NCI-H2081 (cell line): ENCODE data around the gene FBXO2.

ENCODE experiments used
- DNase-seq, 2 experiments: peaks; one replicate each; lab custom pipeline; 2025; lab: John Stamatoyannopoulos, UW

Gene FBXO2, protein sequence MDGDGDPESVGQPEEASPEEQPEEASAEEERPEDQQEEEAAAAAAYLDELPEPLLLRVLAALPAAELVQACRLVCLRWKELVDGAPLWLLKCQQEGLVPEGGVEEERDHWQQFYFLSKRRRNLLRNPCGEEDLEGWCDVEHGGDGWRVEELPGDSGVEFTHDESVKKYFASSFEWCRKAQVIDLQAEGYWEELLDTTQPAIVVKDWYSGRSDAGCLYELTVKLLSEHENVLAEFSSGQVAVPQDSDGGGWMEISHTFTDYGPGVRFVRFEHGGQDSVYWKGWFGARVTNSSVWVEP

DNA sequence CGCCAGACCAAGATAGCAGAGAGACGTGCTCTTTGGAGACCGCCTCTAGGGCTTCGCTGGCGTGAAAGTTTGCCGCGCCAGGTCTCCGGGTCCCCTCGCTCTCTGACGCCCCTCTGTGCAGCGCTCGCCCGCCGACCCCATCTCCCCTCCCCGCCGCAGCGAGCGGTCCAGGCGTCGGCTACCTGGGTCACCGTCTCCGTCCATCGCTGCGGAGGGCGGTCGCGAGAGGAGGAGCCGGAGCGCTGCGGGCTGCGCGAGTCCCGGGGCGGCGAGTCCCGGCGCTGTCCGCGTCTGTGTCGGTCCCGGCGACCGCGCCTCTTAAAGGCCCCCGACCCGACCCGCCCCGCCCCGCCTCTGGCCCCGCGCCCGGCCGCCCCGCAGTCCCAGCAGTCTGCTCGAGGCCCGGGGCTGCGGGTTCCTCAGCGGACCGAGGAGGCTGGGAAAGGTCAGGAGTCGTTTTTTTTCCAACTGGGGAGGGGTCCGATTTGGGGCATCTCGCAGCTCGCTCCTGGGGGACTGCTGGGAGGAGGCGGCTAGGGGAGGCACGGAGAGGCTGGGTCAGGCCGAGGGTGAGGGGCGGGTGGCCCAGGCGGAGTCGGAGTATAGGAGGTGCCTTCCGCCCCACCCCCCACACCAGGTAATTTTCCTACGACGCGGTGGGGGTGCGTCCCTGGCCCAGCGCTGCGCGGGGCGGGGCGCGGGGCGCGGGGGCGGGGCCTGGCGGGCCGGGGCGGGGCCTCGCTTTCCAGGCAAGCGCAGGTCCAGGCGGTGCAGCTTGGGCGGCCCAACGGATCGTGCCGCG is at the start of gene FBXO2, which contains the start of gene FBXO44:
Gene FBXO2 (minus strand): TSS at position 293 of the 802 bp plus-strand sequence. CDS start 89 bp downstream, at position 204.
Gene FBXO44 (plus strand): TSS at position 741 of the 802 bp plus-strand sequence. CDS start 959 bp downstream, outside the sequence.
- DNase-seq, result no peak

DNA sequence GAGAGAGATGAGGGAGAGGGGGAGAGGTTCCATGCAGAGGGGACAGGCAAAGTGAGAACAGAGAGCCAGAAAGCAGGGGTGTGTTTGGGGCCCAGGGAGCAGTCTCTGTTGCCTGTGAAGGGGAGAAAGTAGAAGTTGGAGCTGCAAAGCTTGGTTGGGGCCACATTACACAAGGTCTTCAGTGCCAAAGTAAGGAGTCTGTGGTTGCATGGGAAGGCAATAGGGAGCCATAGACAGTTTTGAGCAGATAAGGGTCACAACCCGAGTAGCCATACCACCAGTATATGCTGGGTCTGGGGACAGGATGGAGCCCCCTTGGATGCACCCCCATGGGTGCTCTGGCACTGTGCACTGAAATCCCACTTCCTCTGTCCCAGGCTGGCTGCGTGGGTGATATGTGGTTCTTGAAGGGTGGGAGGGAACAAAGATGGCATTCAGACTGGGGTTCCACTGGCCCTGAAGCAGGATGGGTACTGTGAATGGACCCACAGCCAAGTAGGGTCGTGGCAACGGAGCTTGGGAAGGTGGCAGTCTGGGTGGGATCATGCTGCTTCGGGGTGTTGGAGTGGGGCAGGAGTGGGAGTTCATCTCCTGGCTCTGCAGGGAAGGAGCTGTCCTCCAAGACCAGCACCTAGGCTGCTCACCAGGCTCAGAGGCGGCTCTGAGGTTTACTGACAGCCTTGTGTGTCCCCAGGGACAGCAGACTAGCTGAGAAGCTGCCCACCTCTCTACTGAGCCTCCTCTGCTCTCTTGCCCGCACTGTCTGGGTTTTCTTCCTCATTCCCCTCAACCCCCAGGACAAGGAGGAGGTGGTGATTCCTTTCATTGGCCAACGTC is 49.3 kb upstream of the FBXO2 start:
- DNase-seq, result no peak

DNA sequence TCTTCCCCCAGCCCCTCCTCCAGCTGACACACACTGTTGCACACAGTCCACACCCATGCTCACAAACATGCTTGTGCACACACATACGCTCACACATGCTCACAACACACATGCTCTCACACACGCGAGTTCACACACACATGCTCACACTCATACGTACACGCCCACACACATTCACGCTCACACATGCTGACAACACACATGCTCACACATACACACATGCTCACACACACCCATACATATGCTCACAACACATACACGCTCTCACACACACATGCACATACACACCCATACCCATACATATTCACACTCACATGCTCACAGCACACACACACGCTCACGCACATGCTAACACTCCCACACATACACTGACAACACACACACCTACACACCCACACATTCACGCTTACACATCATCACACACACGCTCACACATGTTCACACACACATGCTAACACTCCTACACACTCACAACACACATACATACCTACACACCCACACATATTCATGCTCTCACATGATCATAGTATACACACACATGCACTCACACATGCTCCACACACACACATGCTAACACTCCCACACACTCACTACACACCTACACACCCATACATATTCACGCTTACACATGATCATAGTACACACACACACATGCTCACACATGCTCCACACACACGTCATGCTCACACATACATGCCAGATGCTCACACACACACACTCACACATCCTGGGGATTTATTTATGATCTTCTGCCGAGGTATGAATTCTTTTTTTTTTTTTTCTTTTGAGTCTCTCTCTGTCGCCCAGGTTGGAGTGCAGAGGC is 48.0 kb upstream of the FBXO2 start:
- DNase-seq, result no peak

DNA sequence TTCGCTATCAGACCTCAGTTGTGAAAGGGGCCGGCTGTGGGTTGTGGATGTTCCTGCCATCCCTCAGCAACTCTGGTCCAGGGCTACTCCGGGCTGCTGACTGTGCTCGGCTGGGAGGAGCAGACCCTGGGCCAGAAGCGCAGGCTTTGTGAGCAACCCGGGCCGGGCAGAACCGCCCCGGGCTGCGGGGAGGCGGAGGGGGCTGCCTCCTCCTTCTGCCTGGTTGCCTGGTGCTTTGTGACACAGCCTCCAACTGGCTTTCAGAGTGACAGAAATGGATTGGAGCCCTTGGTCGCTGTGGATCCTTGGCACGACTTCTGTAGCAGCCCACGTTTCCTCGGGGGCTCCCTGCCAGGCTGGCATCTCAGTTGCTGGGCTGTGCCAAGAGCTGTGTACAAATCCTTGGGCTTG is 47.3 kb upstream of the FBXO2 start:
- no peak for DNase-seq

DNA sequence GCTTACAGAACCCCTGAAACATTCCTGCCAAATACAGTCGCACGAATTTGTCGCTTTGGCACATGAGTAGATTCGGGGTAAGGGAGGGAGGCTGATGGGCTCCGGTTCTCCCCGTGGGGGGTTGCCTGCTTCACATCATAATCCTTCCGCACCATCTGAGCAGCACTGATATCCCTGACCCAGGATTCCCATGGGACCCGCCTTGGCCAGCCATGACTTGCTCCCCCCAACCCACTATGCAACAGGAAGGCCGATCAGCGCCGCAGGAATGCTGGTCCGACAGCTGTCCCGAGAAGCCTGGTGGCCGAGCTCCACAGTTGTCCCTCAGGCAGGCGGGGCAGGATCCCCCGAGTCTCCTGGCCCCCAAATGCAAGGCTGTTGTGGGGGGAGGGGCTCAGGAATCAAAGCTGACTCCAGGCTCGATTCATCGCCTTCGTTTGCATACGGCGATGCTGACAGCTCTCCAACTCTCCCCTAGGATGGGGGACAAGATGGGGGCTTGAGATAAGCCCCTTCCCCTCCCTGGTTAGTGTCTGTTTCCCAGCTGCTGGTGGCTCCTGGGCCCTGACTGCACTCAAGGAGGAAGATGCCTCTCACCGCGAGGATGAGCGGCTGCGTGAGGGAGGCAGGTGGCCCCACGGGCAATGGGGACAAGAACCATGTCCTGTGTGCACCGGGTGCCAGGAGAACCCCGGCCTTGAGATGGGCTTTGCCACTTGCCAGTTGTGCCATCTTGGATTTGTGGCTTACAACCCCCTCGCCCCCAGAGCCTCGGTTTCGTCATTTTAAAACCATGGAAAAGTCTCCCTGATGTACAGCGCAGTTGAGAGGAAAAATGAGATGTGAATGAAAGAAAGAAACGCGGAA is 46.6 kb upstream of the FBXO2 start:
- DNase-seq, result no peak

DNA sequence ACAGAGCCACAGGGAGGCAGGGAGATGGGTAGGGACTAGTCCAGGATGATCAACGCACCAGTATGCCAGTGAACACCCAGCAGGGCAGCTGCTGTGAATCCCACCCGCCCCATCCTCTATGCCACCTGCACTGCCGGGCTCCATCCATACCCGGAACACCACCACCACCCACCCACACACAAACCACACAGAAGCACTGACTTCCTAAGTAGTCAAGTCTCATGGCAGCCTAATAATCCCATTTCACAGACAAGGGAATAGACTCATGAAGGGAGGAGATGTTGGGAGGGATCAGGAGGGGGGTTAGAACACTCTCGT is 43.6 kb upstream of the FBXO2 start:
- DNase-seq, result no peak

DNA sequence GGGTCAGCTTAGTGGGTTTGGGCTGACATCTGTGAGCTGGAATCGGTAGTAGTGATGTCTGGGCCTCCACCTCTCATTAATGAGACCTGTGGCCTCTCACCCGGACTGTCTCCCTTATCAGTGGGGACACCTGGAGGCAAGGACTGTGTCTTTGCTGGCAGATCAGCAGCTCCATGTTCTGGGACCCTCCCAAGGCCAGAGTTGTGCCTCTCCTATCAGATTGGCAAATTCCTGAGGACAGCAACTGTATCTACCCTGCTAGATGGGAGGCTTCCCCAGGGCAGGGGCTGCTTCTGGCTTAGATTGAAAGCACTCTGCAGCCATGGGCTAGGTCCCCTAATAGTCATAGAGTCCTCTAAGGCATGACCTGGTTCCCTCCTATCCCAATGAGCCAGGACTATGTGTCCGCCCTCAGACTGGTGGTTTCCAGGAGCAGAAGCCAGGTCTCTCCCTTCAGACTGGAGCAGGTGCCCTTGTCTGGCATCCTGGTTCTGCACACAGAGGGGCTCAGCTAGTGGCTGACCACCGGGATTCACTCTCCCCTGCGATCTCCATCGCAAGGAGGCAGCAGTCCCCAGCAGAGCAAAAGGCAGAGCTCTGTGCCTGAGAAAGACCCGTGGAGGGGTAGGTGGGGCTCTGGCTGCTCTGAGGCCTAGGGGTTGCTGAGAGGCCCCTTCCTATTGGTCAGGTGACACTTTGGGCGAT is 43.1 kb upstream of the FBXO2 start:
- no peak for DNase-seq

DNA sequence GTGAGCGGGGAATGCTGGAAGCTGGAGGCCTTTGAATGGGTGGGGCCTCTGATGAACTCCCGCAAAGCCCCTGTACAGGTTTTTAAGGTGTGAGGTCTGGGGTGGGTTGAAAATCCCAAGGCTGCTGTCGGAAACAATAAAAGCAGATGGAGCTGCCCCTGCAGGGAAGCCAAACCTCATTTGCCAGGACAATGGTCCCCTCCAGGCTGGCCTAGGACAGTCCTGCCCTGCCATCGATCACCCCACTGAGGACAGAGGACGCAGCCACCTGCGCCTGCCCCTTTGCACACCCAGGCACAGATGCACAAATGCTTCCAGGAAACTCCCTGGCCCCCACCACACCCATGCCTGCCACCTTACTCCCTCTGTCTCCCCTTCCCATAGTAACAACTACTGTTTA is 41.6 kb upstream of the FBXO2 start:
- DNase-seq, result no peak

DNA sequence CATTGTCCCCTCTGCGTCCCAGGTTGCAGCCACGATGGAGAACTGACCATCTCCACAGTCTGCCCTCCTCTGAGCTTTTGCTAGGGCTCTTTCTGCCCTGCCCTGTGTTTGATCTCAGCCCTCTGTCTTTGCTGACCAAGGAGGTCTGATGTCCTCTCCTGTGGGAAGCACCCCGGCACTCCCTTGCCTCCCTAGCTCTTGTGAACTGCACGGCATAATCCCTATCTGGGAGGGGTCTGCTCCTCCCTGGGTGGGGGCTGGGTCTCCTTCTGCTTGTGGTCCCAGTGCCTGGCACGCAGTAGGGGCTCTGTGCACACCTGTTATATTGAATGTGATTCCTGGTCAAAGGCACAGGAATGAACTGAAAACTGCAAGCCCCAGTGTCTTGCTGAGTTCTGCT is 39.7 kb upstream of the FBXO2 start:
- DNase-seq, result no peak

DNA sequence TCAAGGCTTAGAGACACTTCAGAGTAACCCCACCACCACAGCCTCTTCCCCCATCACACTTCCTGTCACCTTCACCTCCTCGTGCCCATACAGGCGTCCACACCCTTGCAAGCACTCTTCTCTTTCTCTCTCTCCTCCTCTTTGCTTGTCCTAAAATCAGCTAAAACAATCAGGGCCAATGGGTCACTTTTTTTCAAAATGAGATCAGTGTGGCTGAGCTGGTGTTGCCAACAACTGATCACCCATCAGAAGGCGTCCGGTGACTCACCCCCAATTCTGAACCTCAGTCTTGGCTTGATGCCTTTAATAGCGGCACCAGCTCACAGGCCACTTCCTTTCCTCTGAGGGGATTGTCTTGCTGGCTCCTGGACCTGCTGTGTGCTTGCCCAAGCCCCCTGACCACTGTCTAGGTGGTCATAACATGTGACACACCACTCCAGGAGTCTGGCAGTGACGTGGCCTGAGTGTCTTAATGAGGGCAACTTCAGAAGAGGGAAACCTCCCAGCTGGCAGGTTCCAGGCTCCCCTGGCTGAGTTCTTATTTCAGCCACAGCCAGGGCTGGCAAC is 38.9 kb upstream of the FBXO2 start:
- no peak for DNase-seq

DNA sequence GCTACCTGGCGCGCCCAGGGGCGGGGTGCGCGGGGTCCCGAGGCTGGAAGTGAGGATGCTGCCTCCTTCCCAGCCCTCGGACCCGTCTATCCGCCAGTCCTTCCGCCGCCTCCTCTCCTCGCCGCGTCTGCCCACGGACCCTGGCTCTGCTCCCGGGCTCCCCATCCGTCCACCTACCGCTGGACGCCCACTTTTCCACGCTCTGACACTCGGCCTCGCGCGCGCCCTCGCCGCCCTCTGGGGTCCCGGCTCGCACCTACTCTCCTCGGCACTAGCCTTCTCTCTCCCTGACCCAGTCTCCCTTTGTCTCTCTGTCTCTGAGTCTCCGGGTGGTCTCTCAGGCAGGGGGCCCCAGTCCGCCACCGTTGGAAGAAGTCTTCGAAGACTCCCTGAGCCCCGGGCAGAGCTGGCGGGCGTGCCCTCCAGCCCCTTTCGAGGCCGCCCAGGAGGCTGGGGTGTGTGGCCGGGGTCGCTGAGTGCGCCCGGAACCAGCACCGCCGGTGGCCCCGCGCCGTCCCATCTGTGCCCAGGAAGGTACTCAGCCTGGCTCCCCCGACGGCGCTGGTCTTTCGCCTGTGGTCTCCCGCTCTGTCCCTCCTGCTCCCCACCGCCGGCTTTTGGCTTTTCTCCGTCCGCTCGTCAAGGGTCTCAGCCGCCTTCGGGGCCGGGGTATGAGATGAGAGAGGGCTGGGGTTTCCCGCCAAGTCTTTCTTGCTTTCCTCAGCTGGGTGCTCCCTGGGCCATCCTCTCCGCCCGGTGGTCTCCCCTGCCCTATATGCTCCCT is 37.9 kb upstream of the FBXO2 start:
- DNase-seq, result no peak

DNA sequence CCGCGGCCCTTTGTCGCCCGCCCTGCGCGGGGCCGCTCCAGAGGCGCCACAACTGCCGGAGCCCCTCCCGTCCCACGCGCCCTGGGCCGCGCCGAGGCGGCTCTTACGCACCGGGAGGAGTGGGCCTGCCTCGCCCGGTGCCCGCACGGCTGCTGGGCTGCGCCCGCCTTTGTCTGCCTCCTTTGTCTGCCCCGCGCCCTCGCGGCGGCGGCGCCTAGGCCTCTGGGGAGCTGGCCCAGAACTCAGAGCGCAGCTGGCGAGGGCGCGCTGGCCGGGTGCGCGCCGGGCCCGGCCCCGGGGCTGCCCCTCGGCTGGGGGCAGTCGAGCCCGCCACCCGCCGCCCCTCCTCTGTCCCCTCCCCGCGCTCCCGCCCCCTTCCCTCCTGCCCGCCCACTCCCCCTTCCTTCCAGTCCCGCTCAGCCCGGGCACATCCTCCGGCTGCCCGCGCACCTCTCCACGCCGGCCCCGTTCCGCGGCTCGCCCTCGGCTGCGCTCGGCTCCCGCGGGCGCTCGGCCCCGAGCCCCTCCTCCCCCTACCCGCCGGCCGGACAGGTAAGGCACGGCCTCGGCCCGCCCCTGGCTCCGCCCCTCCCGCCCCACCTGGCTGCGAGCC is 37.2 kb upstream of the FBXO2 start, which contains the start of gene DRAXIN:
Gene DRAXIN (plus strand): TSS at position 409 of the 613 bp plus-strand sequence. CDS start 14,549 bp downstream, outside the sequence.
- peak; percentile 58 to 67 for DNase-seq

DNA sequence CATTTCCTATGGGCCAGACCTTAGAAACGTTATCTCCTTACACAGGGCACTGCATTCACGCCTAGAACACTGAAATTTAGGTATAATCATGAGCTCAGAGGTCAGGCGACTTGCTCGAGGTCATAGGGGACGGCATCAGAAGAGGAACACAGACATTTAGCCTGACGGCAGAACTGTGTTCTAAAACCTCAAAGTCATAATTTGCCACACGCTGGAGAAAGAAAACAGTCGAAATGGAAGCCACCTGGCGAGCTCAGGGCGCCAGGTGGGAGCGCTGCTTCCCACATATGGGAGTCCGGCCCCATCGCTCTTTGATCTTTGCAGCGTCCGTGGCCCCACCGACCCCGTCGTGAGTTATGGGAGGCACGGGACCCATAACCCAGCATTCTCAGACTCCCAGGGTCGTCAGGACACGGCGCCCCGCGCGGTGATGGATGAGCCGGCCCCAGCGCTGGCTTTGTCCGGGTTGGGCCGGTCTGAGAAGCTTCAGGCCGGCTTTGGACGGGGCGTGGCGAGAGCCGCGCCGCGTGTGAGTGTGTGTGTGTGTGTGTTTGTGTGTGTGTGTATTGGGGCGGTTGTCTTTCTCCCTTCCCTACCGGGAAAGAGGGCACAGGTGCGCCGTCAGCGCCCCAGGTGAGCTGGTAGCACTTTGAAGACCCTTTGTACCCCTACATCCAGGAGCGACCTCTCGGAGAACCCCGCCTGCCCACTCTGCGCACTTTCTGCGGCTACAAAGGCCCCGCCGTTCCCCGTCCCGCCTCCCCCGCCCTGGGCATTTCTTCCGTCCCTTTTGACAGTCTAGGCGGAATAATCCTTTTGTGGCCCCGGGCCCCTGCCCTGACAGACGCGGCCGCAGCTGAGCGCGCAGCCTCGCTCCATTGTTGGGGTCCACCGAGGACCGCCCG is 36.4 kb upstream of the FBXO2 start:
- peak in 1 of 2 experiments; percentile 62 for DNase-seq

DNA sequence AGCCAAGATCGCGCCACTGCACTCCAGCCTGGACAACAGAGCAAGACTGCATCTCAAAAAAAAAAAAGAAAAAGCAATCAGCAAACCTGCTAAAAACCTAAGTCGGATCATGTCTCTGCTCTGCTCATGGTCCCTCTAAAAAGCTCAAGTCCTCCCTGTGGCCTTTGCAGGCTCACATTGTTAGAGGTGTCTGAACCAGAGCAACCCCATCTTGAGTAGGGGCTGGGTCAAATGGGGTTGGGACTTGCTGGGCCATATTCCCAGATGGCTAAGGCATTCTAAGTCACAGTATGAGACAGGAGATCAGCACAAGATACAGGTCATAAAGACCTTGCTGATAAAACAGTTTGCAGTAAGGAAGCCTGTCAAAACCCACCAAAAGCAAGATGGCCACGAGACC is 34.3 kb upstream of the FBXO2 start:
- no peak for DNase-seq

DNA sequence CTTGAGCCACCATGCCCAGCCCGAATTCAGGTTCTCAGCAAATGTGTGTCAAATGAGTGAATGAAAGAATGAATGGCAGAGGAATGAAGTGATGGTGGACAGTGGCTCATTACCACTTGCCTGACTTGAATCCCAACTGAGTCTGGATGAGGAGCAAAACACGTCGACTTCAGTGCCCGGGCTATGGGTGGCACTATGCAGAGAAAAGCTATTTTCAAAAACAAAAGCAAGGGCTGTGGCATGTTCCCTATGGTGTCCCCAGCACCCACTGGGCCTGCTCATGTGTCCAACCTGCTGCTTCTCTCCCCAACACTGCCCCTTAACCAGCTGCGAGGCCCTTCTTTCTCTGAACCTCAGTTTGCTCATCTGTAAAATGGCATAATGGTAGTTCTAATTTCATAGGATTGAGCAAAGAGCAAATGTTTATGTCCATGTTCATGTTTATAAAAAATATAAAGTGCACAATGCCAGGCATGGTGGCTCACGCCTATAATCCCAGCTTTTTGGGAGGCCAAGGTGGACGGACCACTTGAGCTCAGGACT is 31.1 kb upstream of the FBXO2 start:
- no peak for DNase-seq

DNA sequence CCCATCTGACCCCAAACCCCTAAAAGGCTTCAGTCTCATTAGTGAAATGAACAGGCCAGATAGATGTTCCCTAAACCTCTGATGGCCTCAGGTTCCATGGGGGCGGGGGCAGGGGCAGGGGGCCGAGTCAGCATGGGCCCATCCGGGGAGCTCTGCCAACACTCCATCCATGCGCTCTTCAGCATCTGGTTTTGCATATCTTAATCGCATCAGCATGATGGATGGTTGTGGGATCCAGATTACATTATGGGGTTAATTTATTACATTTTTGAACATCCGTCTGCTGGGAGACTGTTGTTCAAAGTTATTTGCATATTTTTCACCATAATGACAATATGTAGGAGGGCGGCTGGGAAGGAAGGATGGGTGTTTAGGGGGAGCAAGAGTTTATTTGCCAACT is 29.8 kb upstream of the FBXO2 start:
- no peak for DNase-seq

DNA sequence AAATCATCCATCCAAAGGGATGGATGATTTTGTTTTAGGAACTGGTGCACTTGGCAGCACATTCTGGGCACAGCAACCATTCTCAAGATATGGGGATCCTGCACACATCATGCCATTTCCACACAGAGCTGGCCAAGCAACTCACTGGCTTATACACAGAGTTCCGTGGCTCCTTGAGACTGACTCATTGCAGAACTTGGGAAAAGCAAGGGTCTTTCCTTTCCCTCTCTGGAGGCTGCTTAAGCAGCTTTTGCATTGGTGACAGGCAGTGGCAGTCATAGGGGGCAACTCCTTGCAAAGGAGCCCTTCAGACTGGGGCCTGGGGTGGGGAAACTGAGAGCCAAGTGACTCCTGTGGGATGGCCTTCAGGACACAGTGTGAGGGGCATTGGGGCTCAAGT is 28.6 kb upstream of the FBXO2 start:
- DNase-seq, result no peak
